ENCODE measurements around the gene AFTPH.
A peak's percentile ranks its signal among the peaks of the same experiment; 100 is the strongest.

Gene AFTPH

DNA sequence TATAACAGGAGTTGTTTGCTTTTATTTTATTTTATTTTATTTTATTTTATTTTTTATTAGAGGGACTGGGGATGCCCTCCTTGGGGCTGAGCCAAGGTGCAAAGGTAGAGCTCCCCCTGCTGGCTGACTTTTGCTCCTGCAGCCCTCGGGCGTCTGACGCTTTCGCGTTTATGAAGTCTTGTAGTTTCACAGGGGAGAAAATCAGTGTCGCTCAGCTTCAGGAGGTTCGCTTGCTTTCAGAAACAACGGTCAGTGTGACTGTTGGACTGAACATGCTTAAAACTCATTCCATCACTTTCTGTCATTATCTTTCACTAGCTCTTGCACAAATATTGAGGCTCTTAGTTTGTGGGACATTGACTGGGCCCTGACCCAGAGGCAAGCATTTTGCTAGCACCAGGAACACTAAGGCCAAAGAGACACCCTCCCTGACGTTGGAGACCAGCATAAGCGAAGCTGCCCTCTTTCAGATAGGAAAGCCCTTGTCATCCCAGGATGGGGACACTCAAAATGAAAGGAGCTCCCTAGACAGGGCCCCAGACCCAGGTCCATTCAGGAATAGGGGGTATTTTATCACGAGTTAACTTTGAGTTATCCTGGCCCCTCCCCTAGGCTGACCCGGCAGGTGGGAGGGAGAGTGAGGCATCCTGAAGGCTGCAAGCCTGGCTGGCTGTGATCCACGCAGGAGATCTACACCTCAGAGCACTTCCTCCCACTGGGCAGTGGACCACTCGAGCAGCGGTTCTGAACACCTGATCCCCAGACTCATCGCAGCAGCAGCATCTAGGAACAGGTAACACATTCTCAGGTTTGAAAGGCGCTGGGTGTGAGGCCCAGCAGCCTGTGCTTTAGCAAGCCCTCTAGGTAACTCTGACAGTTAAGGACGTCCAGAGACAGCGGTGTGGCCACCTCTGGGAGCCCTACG, 35.8 kb upstream of the AFTPH start:
- H3K27ac ChIP-seq (ENCODE audit: low read depth, low read length) = no peak overlapping the region
- no peaks in the 10 kb centered on the region for H3F3A ChIP-seq (ENCODE audit: control insufficient read depth, insufficient read depth)
- TF ChIP-seq EZH2phosphoT487 (IDR thresholded peaks at IDR 0.05; ENCODE audit: borderline replicate concordance, low read length) = no peak
- TF ChIP-seq, protein P1, sequence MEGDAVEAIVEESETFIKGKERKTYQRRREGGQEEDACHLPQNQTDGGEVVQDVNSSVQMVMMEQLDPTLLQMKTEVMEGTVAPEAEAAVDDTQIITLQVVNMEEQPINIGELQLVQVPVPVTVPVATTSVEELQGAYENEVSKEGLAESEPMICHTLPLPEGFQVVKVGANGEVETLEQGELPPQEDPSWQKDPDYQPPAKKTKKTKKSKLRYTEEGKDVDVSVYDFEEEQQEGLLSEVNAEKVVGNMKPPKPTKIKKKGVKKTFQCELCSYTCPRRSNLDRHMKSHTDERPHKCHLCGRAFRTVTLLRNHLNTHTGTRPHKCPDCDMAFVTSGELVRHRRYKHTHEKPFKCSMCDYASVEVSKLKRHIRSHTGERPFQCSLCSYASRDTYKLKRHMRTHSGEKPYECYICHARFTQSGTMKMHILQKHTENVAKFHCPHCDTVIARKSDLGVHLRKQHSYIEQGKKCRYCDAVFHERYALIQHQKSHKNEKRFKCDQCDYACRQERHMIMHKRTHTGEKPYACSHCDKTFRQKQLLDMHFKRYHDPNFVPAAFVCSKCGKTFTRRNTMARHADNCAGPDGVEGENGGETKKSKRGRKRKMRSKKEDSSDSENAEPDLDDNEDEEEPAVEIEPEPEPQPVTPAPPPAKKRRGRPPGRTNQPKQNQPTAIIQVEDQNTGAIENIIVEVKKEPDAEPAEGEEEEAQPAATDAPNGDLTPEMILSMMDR (IDR thresholded peaks at IDR 0.05; ENCODE audit: low read depth, low read length, poor library complexity, severe bottlenecking) = peak; percentile 74
- no peak overlapping the region for H3K4me2 ChIP-seq (ENCODE audit: low read length)
- peaks cover 14% of the 10 kb centered on the region for H3K27me3 ChIP-seq (ENCODE audit: control insufficient read depth, low read length)
- no peaks in the 10 kb centered on the region for H3K9me3 ChIP-seq (ENCODE audit: control insufficient read depth, insufficient read depth, low read length)
- peaks cover 3% of the 10 kb centered on the region for H3K4me1 ChIP-seq (ENCODE audit: control insufficient read depth, low read length)
- no peaks in the 10 kb centered on the region for H3K9me2 ChIP-seq (replicated peaks; ENCODE audit: control insufficient read depth, low read length)
- H3K36me3 ChIP-seq (ENCODE audit: control insufficient read depth, low read length) = no peaks in the 10 kb centered on the region
- H4K20me1 ChIP-seq (ENCODE audit: control insufficient read depth, insufficient read depth, low read depth, low read length) = no peaks in the 10 kb centered on the region
- no peaks in the 10 kb centered on the region for H3K79me2 ChIP-seq (ENCODE audit: control insufficient read depth, low read length)
- H3K4me3 ChIP-seq (ENCODE audit: low read length) = no peak overlapping the region

DNA sequence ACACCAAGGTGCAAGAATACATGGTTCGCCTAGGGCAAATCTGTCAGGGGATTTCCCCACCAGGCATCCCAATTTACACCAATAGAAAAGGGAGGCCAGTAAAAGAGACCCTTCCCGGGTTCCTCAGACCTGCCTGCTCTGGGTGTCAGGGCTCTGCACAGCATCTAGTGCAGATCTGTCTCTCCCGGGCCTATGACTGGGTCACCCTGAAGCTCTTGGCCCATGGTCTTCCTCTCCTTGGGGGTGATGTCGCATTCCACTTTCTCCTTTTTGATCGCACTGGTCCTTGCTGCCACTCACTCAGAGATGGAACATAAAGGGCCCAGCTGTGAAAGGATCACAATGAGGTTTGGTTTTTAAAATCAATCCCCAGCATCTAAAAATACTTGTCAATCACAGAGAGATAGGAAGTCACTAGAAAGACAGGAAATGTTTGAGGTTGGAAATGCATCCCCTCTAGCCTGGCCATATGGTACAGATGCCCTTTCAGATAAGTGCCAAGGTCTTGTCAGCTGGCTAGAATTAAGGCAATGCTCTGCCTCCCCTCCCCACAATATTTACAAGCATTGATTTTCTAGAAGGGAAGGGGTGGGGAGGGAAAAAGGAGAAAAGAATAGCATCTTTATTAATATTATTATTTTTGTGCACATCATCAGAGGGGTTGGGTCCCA, 34.9 kb upstream of the AFTPH start:
- Histone ChIP-seq H3K27me3 (ENCODE audit: control insufficient read depth, low read length) (peaks cover 14% of the 10 kb centered on the region), H3K27ac (ENCODE audit: low read depth, low read length) (no peak overlapping the region), H3K9me3 (ENCODE audit: control insufficient read depth, insufficient read depth, low read length) (no peaks in the 10 kb centered on the region), H4K20me1 (ENCODE audit: control insufficient read depth, insufficient read depth, low read depth, low read length) (no peaks in the 10 kb centered on the region), H3F3A (ENCODE audit: control insufficient read depth, insufficient read depth) (no peaks in the 10 kb centered on the region), H3K4me2 (ENCODE audit: low read length) (no peak overlapping the region), H3K79me2 (ENCODE audit: control insufficient read depth, low read length) (no peaks in the 10 kb centered on the region), H3K4me3 (ENCODE audit: low read length) (no peak overlapping the region), H3K9me2 (replicated peaks; ENCODE audit: control insufficient read depth, low read length) (no peaks in the 10 kb centered on the region), H3K36me3 (ENCODE audit: control insufficient read depth, low read length) (no peaks in the 10 kb centered on the region), H3K4me1 (ENCODE audit: control insufficient read depth, low read length) (peaks cover 3% of the 10 kb centered on the region)
- TF ChIP-seq EZH2phosphoT487 (IDR thresholded peaks at IDR 0.05; ENCODE audit: borderline replicate concordance, low read length) = no peak
- TF ChIP-seq, protein P1 (IDR thresholded peaks at IDR 0.05; ENCODE audit: low read depth, low read length, poor library complexity, severe bottlenecking) = no peak

DNA sequence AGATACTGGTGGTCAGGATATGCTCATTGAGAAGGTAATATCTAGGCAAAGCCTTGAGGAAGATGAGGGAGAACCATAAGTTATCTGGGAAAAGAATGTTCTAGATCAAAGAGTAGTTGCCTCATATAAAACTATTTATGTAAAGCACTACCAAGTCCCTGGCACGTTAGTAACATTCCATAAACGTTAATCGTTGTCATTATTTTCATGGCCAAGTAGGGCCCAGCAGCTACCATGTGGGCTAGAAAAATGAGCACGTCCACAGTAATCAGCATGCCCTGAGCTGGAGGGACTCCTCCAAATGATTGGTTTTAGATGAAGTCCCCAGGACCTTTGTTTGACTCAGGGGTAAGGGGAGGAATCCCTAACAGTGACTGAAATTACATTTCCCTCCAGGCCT, 32.7 kb upstream of the AFTPH start:
- Histone ChIP-seq H3K4me2 (ENCODE audit: low read length) (no peak overlapping the region), H3K27ac (ENCODE audit: low read depth, low read length) (no peak overlapping the region), H4K20me1 (ENCODE audit: control insufficient read depth, insufficient read depth, low read depth, low read length) (no peaks in the 10 kb centered on the region), H3K27me3 (ENCODE audit: control insufficient read depth, low read length) (peaks cover 11% of the 10 kb centered on the region), H3K9me3 (ENCODE audit: control insufficient read depth, insufficient read depth, low read length) (no peaks in the 10 kb centered on the region), H3F3A (ENCODE audit: control insufficient read depth, insufficient read depth) (no peaks in the 10 kb centered on the region), H3K4me1 (ENCODE audit: control insufficient read depth, low read length) (peaks cover 3% of the 10 kb centered on the region), H3K36me3 (ENCODE audit: control insufficient read depth, low read length) (no peaks in the 10 kb centered on the region), H3K4me3 (ENCODE audit: low read length) (no peak overlapping the region), H3K9me2 (replicated peaks; ENCODE audit: control insufficient read depth, low read length) (no peaks in the 10 kb centered on the region), H3K79me2 (ENCODE audit: control insufficient read depth, low read length) (no peaks in the 10 kb centered on the region)
- TF ChIP-seq EZH2phosphoT487 (IDR thresholded peaks at IDR 0.05; ENCODE audit: borderline replicate concordance, low read length) = no peak
- TF ChIP-seq, protein P1 (IDR thresholded peaks at IDR 0.05; ENCODE audit: low read depth, low read length, poor library complexity, severe bottlenecking) = no peak
